Stimulated activated CD4-positive, alpha-beta T cell treated with anti-CD3 and anti-CD28 coated beads, Interleukin-2, amount 100 ng/mL, for 48 hours (primary cell): ENCODE results near the gene SNCAIP.
"Not testable (repeated sequence)": the region's sequence is repeated elsewhere in the genome, so short reads cannot be mapped to it uniquely, and the experiment has no call there.

Experiments used
- DNase-seq, 2 donors: peaks; one replicate each; pipeline ENCODE4 v3.0.0-alpha.2; 2020

SNCAIP gene

DNA sequence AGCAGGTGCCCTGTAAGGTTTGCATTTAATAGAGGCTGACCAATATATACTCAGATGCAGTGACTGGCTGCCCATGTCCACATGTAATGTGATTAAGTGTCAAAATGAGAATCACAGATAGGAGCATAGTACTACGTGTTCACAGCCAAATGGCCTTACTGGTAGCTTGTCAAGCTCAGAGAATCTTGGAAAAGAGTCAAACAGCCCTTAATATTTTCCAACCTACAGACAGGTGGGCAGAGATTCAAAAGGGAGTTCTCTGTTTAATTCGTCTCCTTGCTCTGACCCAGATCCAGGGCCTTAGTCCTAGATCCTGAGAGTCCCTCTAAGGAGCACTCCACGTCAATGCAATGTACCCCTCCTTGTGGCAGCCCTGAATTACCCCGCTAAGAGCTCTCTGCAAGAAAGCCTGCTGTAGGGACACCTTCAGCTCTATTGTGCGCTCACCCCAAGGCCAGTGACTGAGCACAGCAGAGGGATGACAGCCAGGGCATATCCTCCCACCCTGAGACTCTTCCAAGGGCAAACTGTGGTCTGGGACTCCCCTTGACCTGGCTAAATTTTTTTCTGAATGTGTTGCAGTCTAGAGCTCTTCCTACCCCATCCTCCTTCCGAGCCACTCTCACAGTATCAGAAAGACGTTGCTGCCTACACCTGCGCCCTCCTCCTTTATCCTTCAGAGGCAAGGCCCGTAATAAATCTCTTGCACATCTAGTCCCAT is 159.2 kb downstream of the SNCAIP start:
- DNase-seq: no peak

DNA sequence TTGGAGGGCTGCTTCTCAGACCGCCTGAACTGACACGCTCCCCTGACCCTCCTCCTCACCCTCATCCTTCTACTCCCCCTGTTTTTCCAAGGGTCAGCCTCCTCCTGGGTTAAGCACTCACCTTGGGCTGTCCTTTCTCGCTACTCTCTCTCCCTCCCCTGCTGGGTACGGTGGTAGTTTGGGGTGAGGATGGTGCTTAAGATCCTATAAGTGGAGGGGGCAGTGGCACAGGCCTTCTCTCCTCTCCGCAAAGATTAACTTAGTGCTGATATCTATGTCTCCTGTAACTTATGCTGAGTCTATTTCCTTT is 159.7 kb downstream of the SNCAIP start:
- DNase-seq: no peak

DNA sequence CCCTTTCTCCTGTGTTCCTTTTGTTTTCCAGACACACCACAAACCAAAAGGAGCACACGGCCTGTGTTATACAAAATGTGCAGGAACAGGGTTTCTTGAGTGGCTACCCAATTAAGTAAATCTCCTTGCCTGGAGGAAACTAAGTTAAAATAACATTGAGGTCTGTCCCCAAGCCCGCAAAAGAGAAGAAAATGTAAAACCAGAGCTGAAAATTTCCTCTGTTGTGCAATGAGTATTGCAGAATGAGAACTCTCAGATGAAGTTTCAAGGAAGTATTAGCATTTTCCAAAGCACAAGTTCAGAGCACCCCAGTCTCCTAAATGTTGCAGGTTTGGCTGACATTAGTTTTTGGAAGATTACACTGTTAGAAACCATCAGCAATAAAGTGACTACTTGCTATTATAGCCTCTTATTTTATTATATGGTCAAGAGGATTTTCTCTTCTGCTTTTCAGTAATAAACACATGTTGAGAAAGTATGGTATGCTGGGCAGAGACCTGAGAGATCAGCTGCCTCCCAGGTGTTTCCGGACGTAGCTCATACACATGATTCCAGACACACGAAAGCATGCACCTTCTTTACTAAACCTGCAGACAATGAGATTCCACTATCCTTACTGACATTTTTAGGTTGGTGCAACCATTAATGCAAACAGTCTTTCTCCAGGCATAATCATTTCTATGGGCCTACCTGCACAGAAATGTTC is 161.3 kb downstream of the SNCAIP start:
- DNase-seq: no peak

DNA sequence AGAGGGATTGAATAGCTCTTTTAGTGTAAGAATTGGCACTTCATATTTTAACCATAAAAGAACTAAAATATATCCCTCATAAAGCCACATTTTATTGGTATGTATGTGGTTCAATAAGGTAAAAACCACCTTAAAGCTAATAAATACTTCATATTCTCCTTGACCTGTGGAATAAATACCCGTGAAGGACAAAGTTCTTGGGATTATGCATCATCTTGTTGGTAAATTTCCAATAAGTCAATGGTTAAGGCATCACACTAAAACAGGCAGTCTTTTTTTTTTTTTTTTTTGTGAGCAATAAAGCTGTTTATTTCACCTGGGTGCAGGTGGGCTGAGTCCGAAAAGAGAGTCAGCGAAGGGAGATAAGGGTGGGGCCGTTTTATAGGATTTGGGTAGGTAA is 161.9 kb downstream of the SNCAIP start:
- no peak for DNase-seq

DNA sequence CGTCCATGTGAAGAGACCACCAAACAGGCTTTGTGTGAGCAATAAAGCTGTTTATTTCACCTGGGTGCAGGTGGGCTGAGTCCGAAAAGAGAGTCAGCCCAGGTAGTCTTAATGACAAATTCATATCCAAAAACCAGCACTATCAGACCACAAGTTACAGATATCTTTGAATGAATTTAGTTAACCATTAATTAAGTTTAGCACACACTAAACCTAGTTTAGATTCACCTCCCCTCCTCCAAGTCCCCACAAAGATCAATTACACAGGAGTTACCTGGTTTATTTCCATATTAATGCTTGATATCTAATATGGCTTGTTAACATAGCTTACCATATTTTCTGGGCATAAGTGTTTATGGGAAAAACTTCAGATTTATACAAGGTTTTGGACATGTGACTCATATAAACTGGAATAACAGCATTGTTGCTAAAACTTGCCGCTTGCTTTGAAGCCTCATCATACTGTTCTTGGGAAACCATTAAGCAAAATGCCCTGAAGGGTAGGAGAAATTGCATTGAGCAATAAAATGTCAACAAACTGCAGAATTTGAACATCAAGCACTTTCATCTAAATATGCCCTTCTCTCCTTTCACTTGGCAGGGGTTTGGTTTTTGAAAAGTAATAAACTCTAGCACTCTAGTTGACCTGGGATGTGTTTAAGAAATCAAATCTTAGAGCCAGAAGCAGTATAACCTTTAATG is 166.9 kb downstream of the SNCAIP start:
- DNase-seq: no peak

DNA sequence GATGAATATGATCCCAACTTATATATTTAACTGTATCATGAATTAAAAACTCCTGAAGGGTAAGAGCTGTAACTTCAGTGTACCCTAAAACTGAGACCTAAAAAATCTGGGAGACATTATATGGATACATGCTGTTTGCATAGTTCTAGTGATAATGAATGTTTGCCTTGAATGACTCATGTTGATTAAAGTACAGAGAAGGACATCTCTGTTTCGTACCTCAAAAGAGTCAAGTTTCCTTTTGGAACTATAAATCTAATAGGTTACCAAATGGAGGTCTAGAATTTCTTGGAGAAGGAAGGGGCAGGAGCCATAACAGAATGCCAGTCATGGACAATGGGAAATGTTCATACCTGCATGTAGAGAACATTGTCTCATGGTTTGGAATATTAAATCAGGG is 168.1 kb downstream of the SNCAIP start:
- DNase-seq: no peak

DNA sequence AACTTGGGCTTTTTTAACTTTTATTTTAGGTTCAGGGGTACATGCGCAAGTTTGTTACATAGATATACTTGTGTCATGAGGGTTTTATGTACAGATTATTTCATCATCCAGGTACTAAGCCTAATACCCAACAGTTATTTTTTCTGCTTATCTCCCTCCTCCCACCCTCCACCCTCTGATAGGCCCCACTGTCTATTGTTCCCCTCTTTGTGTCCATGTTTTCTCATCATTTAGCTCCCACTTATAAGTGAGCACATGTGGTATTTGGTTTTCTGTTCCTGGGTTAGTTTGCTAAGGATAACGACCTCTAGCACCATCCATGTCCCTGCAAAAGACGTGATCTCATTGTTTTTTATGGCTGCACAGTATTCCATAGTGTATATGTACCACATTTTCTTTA is 172.1 kb downstream of the SNCAIP start:
- no peak for DNase-seq

DNA sequence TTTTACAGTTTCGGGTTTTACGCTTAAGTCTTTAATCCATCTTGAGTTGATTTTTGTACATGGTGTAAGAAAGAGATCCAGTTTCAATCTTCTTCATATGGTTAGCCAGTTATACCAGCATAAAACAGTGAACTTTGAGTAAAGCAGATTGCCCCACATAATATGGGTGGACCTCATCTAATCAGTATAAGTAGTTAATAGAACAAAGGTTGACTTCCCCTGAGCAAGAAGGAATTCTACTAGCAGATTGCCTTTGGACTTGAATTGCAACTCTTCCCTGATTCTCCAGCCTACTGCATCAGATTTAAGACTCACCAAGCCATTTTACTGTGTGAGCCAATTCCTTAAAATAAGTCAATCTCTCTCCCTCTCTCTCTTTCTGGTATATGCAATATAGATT is 173.2 kb downstream of the SNCAIP start:
- DNase-seq: no peak

DNA sequence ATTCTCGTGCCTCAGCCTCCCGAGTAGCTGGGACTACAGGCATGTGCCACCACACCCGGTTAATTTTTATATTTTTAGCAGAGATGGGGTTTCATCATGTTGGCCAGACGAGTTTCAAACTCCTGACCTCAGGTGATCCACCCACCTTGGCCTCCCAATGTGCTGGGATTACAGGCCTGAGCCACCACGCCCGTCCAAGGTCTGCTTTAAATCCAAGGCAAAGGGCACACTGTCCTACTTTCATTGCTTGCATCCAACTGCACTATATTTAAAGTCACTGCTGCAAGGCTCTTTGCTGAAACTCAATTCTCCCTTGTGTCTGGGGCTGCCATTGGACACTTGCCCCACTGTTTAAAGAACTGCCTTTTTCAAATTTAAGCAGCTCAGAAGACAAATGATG is 174.6 kb downstream of the SNCAIP start:
- DNase-seq: not testable (repeated sequence)

DNA sequence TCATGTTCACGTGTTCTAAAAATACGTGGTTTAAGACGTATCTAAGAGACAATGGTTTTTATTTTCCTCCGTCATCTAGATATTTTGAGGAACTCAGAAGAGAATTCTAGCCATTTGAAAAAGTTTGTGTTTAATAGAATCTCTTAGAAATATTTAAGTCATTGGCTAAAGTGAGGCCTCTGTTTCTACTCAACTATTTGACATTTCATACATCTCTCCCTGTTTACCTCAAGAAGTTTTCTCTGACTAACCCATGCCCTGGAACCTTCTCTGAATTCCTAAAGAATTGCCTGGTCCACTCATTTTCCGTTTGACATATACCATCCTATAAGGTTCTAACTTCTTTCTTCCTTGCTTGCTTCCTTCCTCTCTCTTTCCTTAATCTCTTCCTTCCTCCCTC is 178.7 kb downstream of the SNCAIP start:
- DNase-seq: no peak

DNA sequence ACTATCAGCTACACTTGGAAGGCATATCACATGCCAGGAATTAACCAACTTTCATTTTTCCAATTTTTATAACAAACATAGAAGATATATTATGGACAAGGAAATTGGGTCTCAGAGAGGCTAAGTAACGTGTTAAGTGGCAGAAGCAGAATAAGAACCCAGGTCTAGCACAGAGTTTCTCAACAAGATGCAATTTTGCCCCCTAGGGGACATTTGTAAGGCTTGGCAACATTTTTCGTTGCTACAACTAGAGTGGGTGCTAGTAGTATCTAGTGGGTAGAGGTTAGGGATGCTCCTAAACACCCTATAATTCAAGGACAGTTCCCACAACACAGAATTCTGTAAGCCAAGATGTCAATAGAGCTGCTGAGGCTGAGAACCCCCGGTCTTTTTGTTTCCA is 180.6 kb downstream of the SNCAIP start:
- no peak for DNase-seq

DNA sequence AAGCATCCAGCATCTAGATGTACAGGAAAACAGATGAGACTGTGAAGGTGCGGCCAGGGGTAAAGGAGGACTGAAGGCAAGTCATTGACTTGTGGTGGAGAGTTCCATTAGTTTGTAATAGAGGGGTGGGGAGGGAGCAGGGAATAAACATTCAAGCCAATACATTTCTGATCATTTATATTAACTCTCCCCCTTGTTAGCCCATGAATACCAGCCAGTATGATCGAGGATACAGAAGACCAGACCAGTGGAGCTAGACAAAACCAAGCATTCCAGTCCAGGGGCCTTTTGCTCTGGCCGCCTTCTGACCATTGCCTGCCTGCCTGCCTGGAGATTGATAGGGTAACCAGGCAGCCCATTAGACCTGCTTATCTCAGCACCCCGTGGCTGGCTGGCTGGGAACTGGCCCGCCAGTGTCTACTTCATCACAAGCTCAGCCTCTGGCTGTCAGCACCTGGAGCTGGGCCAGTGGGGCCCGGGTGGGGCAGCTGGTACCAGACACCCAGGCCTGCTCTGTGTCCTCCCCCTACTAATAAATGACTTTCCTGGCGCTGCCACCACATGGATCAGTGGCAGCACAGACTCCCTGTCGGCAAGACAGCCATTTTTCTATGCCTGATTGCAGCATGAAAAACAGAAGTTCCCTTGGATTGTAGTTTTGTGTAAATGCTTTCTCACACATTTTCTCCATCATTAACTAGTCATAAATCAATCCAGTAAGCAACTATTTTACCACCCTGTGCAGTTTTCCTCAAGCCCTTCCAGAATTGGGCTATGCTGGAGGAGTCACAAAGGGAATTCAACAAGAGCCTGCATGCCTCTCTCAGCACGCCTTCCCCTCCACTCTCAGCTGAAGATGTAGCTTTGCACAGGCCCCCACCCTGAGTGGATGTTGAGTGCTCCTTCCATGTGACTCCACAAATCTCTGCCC is 181.3 kb downstream of the SNCAIP start:
- no peak for DNase-seq

DNA sequence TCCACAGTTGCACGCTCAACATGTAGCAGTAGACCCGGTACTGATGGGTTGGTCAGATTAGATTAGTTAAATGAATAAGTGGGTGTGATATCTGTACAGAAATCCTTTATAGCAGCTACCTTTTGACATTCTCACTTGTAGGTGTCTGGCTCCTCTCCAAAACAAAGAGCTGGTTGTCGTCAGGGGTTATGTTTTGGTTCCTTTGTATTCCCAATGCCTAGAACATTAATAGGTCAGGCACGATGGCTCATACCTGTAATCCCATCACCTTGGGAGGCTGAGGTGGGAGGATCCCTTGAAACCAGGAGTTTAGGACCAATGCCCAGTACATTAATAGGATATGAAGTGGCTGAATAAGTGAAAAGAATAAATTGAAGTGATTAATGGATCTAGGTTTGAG is 182.1 kb downstream of the SNCAIP start:
- no peak for DNase-seq

DNA sequence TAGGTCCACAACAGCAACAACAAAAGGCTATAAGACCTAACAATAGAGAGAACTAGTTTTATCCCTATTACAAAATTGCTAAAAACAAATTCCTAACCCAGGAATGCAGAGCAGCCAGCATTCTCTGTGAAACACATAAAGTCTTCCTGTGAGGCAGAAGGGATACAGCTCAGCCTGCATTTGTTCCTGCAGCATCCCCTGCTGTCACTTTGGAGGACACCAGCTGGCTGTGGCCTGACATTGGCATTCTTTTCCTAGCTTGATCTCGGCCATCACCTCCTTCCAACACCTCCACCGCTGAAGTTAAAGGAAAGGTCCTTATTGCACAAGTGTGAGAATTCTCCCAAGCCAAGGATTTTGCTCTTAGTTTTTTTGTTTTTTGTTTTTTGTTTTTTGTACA is 186.1 kb downstream of the SNCAIP start:
- DNase-seq: no peak

DNA sequence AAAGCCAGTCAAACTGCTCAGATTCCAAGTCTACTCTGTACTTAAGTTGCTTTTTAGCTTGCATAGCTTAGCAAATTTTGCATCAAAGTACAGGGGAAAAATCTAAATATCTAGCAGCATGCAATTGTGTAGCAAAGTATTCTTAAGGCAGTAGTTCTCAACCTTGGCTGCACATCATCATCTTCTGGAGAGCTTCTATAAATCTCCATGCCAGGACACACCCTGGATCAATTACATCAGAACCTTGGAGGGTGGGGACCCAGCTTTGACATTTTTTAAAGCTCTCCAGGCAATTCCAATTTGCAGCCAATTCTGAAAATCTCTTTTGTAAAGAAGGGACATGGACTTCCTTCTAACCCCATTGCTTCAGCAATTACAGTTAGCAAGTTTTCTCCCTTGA is 187.5 kb downstream of the SNCAIP start:
- no peak for DNase-seq

DNA sequence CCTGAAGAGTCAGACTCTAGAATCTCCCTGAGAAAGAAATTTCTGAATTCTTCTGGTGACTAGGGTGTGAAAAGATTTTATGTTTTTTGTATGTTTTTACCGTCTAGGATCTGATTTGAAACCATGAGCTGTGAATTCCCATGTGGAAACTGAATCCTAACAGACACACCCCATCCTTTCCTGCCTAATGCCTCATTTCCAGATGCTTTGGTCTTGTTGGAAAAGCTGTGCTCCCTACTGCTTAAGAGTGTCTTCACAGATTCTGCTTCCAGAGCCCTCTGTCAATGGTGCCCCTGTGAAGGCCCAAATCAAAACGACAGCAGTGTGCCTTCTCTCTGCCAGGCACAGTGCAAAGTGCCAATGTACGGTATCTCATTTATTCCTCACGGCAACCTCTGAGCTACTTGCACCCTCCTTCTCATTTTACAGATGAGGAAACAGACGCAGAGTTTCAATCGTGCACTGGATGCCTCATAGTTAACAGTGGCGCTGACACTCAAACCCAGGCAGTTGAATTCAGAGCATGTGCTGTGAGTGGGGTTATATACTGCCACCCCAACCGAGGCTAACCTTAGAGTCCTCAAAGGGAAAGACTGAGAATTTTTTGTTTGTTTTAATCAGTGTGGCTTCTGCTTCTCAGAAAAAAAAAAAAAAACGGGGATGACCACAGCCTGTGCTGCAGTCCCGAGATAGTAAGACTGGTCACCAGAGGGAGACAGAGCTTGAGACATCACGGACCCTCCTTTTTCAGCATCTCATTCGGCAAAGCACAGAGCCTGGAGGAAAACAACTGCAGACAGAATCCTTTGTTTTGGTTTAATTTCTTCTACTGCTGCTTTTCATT is 188.4 kb downstream of the SNCAIP start:
- no peak for DNase-seq

DNA sequence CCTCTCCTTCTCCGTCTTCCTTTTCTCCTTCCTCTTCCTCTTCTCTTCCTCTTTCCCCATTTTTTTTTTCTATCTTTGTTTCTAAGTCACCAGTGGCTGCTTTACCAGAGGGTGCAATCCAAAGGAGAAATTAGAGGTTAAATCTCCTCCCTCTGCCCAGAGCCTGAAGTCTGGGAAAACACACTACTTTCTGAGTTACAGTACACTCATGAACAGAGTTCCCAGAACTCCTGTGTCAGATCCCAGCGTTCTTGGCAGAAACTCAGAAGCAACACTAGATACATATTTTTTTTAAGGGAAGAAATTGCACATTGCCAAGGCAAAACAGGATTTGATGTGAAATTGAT is 189.0 kb downstream of the SNCAIP start:
- no peak for DNase-seq

DNA sequence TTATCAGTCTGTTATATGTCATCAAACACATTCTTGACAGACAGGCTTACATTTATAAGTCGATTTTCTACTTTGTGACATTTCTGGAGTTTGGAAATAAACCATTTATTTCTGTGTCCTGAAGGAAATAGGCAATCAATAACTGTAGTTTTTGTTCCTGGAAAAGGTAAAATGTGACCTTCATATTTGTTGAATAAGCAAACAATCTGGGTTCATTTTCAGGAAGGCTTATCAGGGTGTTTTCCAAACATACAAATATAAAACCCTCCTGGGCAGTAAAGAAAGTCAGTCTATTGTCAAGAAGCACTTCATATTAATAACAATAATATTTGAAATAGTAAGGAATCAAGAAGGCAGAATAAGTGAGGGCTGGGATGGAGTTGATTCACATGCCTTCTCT is 195.0 kb downstream of the SNCAIP start:
- no peak for DNase-seq

DNA sequence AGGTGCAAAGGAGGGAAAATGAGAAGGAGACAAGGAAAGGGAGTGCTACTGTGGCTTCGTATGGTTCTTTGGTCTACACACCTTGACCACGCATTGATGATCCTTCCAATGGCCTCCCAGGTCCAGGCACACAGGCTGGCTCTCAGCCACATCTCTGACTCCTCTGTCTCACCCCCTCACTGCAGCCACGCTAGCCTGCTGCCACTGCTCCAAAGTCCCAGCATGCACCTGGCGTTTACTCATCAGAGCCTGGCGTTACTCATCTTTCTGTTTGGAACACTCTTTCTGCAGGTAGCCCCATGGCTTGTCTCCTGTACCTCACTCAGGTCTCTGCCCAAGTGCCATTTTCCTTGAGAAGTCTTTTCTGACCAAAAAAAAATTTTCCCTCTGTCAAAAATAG is 195.5 kb downstream of the SNCAIP start:
- no peak for DNase-seq

DNA sequence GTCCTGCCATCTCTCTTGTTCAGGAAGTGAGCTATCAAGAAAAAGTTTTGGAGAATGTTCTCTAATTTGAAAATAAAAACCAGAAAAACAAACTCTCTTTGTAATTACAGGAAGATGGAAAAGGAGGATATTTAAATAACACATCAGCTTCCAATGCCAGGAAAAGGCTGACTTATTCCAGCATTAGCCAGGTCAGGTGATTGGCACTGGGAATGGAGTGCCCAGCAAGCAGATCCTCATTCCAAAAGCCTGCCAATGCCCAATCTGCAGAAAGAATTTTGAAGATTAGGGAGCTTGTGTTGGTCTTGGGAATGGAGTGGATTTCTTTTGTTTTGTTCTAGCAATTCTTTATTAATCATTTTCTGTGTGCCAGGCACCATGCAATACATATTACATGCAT is 196.6 kb downstream of the SNCAIP start:
- DNase-seq: no peak
